HFFc6 (cell line): Measurements from ENCODE around the gene ELP4. TPM values are rescaled to one million over a fixed set of nuclear protein-coding genes. Genes with fewer than 3 reads are reported as not detected.

ENCODE experiments used
- DNase-seq: peaks from one replicate; pipeline ENCODE4 v3.0.0-alpha.2; 2018
- H3K27ac Mint-ChIP-seq: 2 replicates; pipeline ENCODE4 v1.8.0; 2020; ENCODE audit warnings: mild to moderate bottlenecking, mixed read lengths
- H3K27me3 Mint-ChIP-seq: 2 replicates; pipeline ENCODE4 v1.8.0; 2021; ENCODE audit warnings: mild to moderate bottlenecking, moderate library complexity, mixed read lengths; ENCODE audit not compliant: insufficient read depth
- H3K36me3 Mint-ChIP-seq: 2 replicates; pipeline ENCODE4 v1.8.0; 2021; ENCODE audit warnings: low read depth, mixed read lengths
- H3K4me1 Mint-ChIP-seq: 2 replicates; pipeline ENCODE4 v1.8.0; 2020; ENCODE audit warnings: low read depth, mixed read lengths
- H3K4me3 Mint-ChIP-seq: 2 replicates; pipeline ENCODE4 v1.8.0; 2020; ENCODE audit warnings: mild to moderate bottlenecking, moderate library complexity, mixed read lengths
- H3K9me3 Mint-ChIP-seq: 2 replicates; pipeline ENCODE4 v1.8.0; 2020; ENCODE audit warnings: mild to moderate bottlenecking, mixed read lengths
- total RNA-seq, 6 experiments: library from RNA; stranded (reverse); fragmentation: NEBNext Ultra II Directional; extraction: Animal tissue kit (Norgen Biotek cat#: 25700); gene quantifications; 2 replicates in 1 of 6; 3 replicates in 5 of 6; pipeline ENCODE4 v1.2.3, GENCODE V29; 2021
- TF ChIP-seq, protein P1 (sequence below): fragments of 200-600 bp; sonication (generic); IDR thresholded peaks from 2 replicates; pipeline ENCODE4 v1.5.0; 2021; ENCODE audit warnings: antibody characterized with exemption, mild to moderate bottlenecking

ELP4 gene
- total RNA-seq, 6 experiments from 2014 or later: 11.0 to 14.3 (median 12.2) TPM

DNA sequence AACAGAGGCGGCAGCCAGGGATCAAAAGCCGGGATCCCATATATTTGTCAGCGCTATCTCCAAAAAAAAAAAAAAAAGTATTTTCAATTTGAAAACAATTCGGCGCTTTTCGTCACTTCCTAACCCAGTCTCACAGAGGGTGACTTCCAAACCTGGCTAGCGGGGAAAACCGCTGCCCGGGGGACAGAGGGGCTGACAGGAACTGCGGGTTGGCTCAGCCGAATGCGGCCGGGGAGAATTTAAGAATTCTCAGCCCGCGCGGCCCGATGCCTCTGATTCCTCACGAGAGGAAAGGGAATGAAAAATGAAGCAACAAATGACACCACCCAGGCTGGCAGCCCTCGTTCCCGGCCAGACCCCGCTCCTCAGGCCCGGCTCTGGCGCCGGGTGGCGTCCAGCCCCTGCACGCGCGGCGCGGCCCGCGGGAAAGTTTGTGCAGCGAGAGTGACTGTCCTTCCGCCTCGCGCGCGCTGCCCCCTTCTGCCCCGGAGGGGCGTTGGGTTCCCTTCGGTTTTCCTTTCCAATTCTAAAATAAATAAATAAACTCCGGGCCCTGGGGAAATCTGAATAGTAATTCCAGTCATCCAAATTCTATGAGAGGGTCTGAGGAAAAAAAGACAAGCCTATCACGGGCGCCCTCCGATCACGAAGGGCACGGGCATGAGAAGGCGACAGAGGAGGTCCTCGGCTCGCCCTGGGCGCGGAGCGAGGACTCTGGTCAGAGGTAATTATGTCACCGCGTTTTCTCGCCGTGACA, 306.3 kb downstream of the ELP4 start:
- peak overlapping the region; percentile 84 for H3K4me3 Mint-ChIP-seq
- TF ChIP-seq, protein P1, sequence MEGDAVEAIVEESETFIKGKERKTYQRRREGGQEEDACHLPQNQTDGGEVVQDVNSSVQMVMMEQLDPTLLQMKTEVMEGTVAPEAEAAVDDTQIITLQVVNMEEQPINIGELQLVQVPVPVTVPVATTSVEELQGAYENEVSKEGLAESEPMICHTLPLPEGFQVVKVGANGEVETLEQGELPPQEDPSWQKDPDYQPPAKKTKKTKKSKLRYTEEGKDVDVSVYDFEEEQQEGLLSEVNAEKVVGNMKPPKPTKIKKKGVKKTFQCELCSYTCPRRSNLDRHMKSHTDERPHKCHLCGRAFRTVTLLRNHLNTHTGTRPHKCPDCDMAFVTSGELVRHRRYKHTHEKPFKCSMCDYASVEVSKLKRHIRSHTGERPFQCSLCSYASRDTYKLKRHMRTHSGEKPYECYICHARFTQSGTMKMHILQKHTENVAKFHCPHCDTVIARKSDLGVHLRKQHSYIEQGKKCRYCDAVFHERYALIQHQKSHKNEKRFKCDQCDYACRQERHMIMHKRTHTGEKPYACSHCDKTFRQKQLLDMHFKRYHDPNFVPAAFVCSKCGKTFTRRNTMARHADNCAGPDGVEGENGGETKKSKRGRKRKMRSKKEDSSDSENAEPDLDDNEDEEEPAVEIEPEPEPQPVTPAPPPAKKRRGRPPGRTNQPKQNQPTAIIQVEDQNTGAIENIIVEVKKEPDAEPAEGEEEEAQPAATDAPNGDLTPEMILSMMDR: no peak

DNA sequence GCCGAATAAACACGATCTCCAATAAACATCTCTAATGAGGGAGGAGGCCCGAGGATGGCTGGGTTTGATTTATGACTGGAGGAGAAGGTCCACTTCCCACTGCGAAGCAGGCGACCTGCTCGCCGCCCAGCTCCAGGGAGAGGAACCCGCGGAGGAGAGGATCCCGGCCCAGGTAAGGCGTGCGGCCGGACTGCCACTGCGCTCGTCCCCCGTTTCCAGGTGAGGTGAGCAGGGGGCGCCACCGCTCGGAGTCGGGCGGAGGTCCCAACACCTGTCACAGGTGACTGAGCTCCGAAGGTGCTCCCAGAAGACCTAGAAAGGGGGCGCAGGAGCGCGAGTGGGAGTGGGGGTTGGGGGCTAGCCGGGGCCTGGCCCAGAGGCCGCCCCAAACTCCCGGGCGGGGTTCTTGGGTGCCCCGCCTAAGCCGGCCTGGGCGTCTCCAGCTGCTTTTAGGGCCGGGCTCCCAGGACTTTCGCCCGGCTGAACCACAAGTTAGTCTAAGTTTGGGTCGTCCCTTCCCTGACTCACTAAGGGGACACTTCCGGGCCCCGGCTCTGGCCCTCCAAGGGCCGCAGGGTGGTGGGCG, 307.0 kb downstream of the ELP4 start:
- Mint-ChIP-seq H3K4me3 (peak overlapping the region; percentile 84), H3K36me3 (no peaks in the 10 kb centered on the region), H3K27me3 (peaks cover 63% of the 10 kb centered on the region), H3K27ac (no peak overlapping the region), H3K9me3 (no peaks in the 10 kb centered on the region), H3K4me1 (peaks cover 33% of the 10 kb centered on the region)
- no peak for DNase-seq
- TF ChIP-seq, protein P1: no peak

More for the DNA sequence above, 306.3 kb downstream of the ELP4 start:
- Mint-ChIP-seq H3K4me1 (peaks cover 36% of the 10 kb centered on the region), H3K27me3 (peaks cover 61% of the 10 kb centered on the region), H3K9me3 (no peaks in the 10 kb centered on the region), H3K27ac (no peak overlapping the region), H3K36me3 (no peaks in the 10 kb centered on the region)
- no peak for DNase-seq

DNA sequence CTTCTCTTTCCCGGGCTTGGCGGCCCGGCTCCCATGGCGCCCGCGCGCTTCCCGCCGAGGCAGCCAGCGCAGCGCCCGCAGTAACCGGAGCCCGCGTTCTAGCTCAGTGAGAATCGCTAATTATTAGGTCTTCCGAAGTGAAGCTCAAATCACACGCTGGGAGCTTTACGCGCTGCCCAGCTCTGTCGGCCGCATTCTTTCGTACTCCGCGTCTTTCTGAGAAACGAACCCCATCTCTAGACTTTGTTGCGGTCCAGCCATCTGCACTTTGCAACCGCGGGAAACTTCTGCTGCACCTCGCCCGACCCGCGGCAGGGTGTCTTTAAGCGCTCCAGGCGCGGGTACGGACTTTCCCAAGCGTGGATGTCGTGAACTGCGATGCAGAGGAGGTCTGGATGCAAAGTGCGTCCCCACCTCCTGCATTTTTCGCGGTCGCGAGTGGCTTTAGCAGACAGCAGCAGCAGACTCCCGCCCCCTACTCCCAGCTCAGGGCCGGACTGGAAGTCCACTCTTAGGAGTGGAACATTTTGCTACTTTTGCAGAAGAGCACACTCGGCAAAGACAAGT, 307.6 kb downstream of the ELP4 start:
- H3K4me3 Mint-ChIP-seq: peak overlapping the region; percentile 65

DNA sequence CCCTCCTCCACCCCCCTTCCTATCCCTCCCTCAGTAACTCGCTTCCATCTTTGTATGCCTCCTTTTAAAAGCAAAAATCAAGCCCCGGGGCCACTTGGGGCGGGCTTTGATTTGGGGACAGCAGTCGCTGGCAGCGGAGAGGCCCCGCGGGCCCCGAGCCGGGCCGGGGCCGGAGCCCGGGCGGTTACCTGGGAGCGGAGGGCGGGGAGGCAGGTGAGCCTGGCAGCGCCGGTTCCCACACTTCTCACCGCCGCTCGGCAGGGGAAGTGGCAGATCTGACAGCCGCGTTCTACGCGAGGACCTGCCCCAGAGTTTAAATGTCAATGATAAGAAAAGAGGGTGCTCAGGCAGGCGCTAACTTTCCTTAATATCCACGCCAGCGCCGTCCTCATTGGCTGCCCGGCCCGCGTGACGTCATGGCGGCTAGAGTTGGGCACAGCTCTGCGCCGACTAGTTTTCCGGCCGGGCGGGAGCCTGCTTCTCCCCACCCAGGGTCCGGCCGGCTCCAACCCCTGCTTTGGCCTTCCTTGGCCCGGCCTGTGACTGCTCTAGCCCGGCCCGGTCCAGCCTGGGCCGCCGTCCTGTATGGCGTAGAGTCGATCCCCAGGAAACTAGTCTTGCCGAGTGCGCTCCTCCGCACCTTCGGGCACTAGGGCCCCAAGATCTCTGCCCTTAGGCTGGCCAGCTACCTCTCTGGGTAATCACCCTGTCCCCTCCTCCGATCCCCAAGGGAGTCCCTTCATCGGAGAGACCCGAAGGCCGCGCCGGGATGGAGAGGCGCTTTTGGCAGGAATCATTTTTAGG, 308.3 kb downstream of the ELP4 start:
- TF ChIP-seq, protein P1: no peak
- H3K27me3 Mint-ChIP-seq: peaks cover 65% of the 10 kb centered on the region
- no peak for DNase-seq
- no peaks in the 10 kb centered on the region for H3K9me3 Mint-ChIP-seq
- H3K4me3 Mint-ChIP-seq: no peak overlapping the region
- no peak overlapping the region for H3K27ac Mint-ChIP-seq
- no peaks in the 10 kb centered on the region for H3K36me3 Mint-ChIP-seq
- H3K4me1 Mint-ChIP-seq: peaks cover 23% of the 10 kb centered on the region

More for the DNA sequence above, 307.6 kb downstream of the ELP4 start:
- Mint-ChIP-seq H3K4me1 (peaks cover 28% of the 10 kb centered on the region), H3K27ac (no peak overlapping the region), H3K9me3 (no peaks in the 10 kb centered on the region), H3K27me3 (peaks cover 64% of the 10 kb centered on the region), H3K36me3 (no peaks in the 10 kb centered on the region)
- no peak for DNase-seq
- TF ChIP-seq, protein P1: no peak

DNA sequence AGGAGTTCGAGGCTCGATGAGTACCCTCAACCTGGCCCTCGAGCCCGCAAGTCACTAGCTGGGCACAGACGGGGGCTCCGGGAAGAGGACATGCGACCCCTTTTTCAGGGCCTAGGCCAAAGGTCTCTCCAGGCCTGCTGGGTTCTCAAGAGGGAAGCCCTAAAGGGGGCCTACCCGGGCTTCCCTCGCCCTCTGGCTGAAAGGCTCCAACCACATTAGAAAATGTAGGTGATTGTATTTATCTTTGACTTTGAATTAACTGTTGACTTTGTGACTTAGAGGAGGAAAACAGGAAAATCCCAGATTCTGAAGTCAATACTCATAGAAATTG, 308.8 kb downstream of the ELP4 start:
- H3K9me3 Mint-ChIP-seq: no peaks in the 10 kb centered on the region
- no peak overlapping the region for H3K4me3 Mint-ChIP-seq
- H3K27me3 Mint-ChIP-seq: peaks cover 70% of the 10 kb centered on the region
- no peak for DNase-seq
- TF ChIP-seq, protein P1: no peak
- peaks cover 23% of the 10 kb centered on the region for H3K4me1 Mint-ChIP-seq
- no peaks in the 10 kb centered on the region for H3K36me3 Mint-ChIP-seq
- no peak overlapping the region for H3K27ac Mint-ChIP-seq
